Measurements from ENCODE around the gene PRELP.
A peak's percentile ranks its signal among the peaks of the same experiment; 100 is the strongest.

The PRELP gene

GRCh38 chr1:203478231-203478630, 2.6 kb downstream of the PRELP start:
- DNase-seq (ENCODE audit: low spot score), result no peak

GRCh38 chr1:203478986-203479385, 3.4 kb downstream of the PRELP start:
- DNase-seq (ENCODE audit: low spot score), result no peak

- no peak for DNase-seq (ENCODE audit: low spot score)
Measured at GRCh38 chr1:203479646-203480045, 4.0 kb downstream of the PRELP start.

- DNase-seq (ENCODE audit: low spot score), result no peak
Measured at GRCh38 chr1:203480084-203480483, 4.5 kb downstream of the PRELP start.

- DNase-seq (ENCODE audit: low spot score), result peak; percentile 81
Measured at GRCh38 chr1:203480525-203481084, 5.0 kb downstream of the PRELP start.

- no peak for DNase-seq (ENCODE audit: low spot score)
Measured at GRCh38 chr1:203481196-203481595, 5.6 kb downstream of the PRELP start.

GRCh38 chr1:203486618-203487370, 11.2 kb downstream of the PRELP start:
- DNase-seq (ENCODE audit: low spot score), result no peak

- no peak for DNase-seq (ENCODE audit: low spot score)
Measured at GRCh38 chr1:203488539-203488938, 12.9 kb downstream of the PRELP start.

- no peak for DNase-seq (ENCODE audit: low spot score)
Measured at GRCh38 chr1:203490607-203491006, 15.0 kb downstream of the PRELP start.

- no peak for DNase-seq (ENCODE audit: low spot score)
Measured at GRCh38 chr1:203491664-203492063, 16.1 kb downstream of the PRELP start.

GRCh38 chr1:203492082-203492747, 16.6 kb downstream of the PRELP start:
- no peak for DNase-seq (ENCODE audit: low spot score)

GRCh38 chr1:203492748-203493130, 17.1 kb downstream of the PRELP start:
- no peak for DNase-seq (ENCODE audit: low spot score)

- no peak for DNase-seq (ENCODE audit: low spot score)
Measured at GRCh38 chr1:203493901-203494300, 18.3 kb downstream of the PRELP start, which contains the start of gene OPTC. Gene OPTC (plus strand): TSS chr1:203494153. CDS start chr1:203496006, 1,853 bp downstream.

GRCh38 chr1:203495845-203496244, 20.2 kb downstream of the PRELP start:
- DNase-seq (ENCODE audit: low spot score), result no peak

- no peak for DNase-seq (ENCODE audit: low spot score)
Measured at GRCh38 chr1:203497269-203497777, 21.7 kb downstream of the PRELP start.

GRCh38 chr1:203499643-203500278, 24.2 kb downstream of the PRELP start:
- no peak for DNase-seq (ENCODE audit: low spot score)

GRCh38 chr1:203500279-203500678, 24.7 kb downstream of the PRELP start:
- no peak for DNase-seq (ENCODE audit: low spot score)

GRCh38 chr1:203503836-203504235, 28.2 kb downstream of the PRELP start:
- no peak for DNase-seq (ENCODE audit: low spot score)

GRCh38 chr1:203504400-203505250, 29.0 kb downstream of the PRELP start:
- peak; percentile 66 for DNase-seq (ENCODE audit: low spot score)

GRCh38 chr1:203505526-203506204, 30.1 kb downstream of the PRELP start:
- DNase-seq (ENCODE audit: low spot score), result no peak

Data from SW480 (cell line).